Activated CD4-positive, alpha-beta T cell treated with anti-CD3 and anti-CD28 coated beads, Interleukin-2, Interleukin-6, amounts not matched to agents 100 ng/mL and 50 ng/mL, durations not matched to agents 16 hours and 8 hours (primary cell): Measurements from ENCODE around the gene ZNF362.

ENCODE experiments used
- DNase-seq: peaks from one replicate; pipeline ENCODE4 v3.0.0-alpha.2; 2020

The ZNF362 gene

DNA sequence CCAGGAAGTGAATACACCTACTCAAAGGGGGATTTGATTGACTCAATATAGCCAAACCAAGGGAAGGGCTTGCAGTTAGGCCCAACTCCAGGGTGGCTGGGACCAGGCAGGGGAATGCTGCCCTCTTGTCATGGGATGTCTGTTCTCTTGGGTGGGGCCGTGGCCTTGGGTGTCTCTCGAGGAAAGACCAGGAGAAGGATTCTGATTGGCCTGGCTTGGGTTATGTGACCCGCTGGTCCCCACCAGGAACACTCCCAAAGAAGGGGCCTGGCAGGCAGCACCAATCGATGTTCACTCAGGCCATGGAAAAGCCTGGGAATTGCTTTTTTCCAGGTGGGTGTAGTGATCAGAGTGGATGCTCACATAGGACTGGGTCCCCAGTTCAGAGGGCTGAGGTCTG is 10.1 kb upstream of the ZNF362 start:
- DNase-seq = no peak

DNA sequence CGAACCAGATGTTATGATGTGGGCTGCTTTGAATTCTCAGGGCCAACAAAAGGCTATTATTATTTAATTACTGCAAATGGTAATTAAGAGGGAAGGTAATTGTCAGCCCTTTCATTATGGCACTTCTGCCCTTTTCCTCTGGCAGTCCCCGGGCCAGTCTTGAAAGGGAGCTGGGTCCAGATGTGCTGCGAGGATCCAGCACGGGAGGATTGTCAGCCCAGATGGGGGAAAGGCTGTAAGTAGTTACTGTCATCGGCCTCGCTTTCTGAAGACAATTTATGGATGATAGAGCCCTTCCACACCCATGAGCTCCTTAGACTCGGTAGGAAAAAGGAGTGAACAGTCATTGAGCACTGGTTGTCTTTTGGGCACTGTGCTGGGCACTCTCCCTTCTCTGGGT is 8.7 kb upstream of the ZNF362 start:
- no peak for DNase-seq

DNA sequence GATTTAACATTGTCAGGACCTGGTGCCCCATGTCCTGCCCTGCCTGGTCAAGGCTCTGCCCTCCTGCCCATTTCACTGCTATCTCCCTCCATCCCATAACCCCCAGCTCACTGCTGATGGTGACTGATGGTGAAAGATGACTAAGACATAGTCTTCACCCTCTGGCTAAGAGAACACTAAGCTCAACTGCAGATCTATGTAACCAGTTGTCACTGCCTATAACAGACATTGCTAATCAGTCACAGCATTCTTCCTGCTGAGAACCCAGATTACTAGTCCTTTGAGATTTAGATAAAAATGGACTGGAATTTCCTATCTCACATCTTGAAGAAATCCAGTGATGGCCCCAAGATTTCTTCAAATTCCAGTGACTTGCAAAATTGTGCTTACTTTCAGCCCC is 8.0 kb upstream of the ZNF362 start:
- DNase-seq = no peak

DNA sequence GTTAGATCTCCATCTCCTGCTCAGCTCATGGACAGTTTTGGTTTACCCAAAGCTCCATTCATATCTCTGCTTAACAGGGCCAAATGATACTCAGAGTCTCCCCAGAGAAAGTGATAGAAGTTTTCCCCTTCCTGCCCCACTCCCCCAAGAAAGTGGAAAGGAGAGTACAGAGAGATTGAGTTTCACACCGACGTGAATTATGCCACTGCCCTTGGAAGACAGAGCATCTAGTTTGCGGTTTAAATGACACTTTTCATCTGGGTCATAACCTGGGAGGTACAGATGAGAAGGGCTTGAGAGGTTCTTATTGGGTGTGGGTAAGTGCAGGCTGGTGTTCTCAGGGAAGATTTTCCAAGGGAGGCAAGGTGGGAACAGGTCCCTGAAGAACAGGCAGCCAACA is 6.9 kb upstream of the ZNF362 start:
- DNase-seq = no peak

DNA sequence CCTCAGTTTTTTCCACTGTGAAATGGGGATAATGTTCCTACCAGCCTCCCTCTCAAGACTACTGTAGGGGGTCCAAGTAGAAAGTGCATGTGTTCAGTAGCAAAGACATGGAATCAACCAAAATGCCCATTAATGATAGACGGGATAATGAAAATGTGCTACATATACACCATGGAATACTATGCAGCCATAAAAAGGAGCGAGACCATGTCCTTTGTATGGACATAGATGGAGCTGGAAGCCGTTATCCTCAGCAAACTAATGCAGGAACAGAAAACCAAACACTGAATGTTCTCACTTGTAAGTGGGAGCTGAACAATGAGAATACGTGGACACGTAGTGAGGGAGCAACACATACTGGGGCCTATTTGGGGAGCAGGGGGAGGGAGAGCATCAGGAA is 6.1 kb upstream of the ZNF362 start:
- no peak for DNase-seq

DNA sequence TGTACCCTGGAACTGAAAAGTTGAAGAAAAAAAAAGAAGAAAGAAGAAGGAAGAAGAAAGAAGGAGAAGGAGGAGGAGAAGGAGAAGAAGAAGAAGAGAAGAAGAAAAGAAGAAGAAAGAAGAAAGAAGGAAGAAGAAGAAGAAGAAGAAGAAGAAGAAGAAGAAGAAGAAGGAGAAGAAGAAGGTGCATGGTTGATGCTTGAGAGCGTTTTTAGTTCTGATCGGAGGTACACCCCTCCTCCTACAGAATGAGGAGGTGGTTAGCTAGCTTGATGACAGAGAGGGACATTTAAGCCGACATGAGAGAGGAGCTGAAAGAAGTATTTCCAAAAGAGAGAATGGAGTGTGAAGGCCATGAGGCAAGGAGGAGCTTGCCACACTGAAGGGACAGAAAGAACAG is 5.6 kb upstream of the ZNF362 start:
- no peak for DNase-seq

DNA sequence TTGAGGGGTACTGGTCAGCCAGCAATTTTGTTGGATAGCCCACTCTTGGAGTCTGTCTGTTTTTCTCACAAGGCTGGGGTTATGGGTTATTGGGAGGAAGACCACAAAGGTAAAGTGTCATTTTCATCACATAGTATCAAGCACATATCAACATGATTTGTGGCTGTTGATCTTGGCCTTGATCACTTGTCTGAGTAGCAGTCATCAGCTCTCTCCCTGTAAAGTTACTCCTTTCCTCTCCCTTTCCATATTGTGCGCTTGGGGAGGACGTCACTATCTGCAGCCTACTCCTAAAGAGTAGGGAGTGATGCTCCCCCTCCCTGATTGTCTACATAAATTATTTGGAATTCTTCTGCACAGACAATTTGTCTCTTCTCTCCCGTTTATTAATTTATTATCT is 1.8 kb upstream of the ZNF362 start:
- no peak for DNase-seq

DNA sequence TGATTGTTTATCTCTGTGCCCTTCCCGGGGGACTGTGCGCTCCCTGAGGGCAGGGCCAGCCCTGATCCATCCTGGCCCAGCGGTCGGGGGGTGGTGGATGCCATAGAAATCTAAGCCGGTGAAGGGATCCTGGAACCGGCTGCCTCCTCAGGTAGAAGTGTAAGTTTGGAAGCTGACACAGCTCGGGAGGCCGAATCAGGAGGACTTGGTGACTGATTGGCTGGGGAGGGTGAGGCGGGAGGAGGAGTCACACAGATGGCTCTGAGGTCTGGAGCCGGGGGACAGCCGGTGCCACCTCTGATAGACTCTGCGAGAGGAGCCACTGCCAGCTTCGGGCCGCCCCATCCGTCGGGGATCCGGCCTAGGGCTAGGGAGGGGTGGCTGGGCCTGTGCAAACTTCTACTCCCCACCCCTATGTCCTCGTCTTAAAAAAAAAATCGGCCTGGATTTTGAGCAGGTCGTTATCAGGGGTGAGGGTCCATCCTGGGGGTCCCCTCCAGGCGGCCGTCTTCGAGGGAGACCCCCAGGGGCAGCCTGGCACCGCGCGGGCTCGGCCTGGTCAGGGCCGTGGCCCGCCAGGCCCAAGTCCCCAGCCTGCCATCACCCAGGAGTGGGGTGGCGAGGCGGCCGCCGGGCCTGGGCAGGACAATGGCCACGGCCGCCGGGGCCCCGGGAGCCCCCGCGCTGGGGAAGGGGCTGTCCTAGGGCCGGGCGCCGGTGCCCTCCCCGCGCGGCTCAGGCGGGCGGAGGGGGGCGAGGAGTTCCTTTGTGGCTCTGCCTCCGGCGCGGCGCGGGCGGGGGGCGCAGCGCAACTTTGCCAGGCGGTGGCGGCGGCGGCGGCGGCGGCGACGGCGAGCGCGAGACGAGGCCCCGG is 708 bp upstream of the ZNF362 start:
- peak; percentile 64 for DNase-seq

DNA sequence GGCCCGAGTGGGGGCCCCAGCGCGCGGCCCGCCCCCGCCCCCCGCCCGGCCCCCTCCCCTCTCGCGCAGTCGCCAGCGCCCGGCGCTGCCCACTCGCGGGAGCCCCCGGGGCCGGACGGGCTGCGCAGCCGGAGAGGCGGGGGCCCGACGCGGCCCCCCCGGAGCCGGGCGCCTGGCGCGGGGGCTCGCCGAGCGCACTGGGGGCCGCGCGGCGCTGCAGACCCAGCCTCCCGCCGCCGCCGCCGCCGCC is 146 bp upstream of the ZNF362 start:
- no peak for DNase-seq

DNA sequence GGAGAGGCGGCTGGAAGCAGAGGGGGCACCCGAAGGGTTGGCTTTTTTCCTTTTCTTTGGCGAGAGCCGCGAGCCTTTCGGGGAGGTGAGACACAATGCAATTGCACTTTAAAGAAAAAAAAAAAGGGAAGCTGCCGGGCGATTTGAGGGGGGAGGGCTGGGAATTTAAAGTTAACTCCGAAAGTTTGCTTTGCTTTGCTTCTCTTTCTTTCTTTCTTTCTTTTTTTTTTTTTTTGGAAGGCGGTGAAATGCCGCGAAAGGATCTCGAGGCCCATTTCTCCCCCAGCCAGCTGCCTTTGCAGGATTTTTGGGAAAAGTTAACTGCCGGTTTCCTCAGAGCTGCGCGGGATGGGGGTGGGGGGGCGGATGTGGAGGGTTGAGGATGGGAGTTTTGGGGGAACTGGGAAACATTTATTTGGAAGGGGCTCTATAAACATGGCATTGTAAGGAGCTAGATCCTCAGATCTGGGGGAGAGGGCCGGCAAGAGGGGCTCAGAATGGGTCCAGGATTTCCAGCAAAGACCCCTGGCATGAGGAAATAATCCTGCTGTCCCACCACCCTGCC is 997 bp downstream of the ZNF362 start:
- DNase-seq = no peak

DNA sequence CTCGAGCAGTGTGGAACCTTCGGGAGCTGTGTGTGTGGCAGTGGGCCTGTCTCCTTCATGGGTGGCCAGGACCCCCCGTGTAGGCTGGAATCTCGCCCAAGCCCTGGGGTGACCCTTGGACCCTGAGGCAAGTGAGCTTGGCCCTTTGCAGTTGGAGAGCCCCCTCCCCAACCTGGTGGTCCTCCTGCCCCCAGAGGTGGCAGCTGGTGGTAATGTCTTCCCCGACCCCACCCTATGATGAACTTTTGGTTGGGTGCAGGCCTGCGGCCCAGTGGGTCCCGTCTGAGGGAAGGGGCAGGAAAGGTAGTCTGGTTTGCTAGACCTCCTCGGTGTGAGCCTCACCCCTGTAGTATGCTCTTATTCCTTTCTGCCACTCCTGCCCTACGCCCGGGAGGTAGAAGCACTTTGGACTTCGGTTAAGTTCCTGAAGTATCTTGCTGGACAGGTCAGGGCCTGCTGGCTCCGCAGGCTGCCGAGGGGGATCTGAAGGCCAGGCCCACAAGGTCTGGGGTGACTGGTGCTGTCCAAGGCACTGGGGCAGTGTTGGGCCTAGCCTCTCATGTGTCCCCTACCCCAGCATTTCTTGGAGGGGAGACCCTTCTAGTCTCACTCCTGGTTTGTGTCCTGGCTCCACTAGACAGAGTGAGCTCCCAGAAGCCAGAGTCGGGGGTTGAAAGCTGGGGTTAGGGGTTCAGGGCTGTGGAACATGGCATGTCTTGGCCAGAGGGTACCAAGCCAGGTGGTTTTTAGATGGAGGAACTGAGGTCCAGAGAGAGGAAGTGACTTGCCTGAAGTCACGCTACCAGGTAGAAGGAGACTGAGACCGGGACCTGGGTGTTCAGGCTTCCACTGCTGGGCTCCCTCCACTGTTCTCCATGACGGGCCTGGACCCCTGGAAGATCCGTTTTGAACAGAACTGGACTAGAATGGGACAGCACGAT is 1.8 kb downstream of the ZNF362 start:
- DNase-seq = no peak

DNA sequence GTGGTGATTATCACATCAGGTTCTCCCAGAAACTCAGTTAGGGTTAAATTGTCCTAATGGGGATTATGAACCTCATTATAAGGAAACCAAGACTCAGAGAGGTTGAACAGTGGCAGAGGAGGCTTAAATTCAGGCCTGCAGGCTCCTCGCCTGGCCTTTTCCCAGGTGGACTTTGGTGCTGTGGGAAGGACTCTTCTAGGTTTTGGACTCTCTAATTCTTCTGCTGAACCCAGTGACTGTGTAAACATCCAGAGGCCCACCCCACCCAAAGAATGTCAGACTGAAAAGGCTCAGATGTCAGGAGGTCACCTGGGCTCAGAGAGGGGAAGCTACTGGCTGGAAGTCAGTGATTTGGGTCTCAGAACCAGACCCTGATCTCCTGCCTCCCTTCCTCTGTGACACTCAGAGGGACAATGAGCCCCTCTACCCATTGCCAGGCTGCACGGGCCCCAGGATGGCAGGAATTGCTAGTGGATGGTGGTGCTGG is 2.5 kb downstream of the ZNF362 start:
- no peak for DNase-seq

DNA sequence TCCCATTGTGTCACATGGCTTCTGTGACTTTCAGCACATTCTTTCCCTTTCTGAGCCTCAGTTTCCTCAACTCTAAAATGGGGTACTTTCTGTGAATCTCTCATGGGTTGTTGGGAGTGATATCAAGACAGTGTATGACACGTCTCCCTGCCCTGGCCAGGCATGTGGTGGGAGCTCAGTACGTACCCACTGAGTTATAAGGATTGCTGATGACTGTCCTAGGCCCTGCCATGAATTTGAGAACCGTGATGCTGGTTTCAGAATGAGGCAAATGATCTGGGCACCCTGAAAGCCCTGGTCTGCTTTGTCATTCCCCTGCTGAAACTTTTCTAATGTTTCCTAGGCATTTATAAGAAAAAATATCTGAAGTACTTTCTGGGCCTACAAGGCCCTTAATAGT is 3.6 kb downstream of the ZNF362 start:
- DNase-seq = peak; percentile 39

DNA sequence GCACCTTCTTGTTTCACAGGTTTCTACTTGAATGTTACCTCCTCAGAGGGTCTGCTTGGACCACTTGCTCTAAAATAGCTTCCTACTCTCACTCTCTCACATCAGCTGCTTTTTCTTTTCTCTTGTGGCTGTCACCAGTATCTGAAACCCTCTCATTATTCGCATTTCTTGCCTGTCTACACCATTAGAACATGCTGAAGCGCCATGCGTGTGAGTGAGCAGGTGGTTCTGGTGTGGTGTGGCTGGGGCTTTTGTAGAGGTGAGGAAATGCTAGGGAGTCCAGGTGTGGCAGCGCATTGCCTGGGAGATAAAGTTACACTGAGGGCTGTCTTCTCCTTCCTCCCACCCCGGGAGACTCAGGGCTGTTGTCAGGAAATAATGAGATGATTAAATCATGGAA is 4.1 kb downstream of the ZNF362 start:
- DNase-seq = no peak

DNA sequence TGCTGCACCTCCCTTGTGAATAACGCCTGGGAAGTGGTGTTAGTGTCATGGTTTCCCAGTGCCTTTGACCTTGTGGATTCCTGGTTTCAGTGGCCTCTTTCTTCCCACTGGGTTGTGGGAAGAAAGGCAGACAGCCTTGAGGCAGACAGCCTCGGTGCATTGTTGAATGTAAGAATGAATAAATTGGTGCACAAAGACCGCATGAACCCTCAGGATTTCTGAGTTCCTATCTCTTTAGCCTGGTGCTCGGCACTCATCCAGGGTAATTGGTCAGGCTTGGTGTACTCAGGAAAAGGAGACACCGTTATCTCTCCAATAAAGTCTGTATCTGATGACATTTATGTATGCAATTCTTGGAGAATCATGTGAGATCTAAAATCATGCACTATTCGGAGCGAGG is 5.1 kb downstream of the ZNF362 start:
- DNase-seq = no peak

DNA sequence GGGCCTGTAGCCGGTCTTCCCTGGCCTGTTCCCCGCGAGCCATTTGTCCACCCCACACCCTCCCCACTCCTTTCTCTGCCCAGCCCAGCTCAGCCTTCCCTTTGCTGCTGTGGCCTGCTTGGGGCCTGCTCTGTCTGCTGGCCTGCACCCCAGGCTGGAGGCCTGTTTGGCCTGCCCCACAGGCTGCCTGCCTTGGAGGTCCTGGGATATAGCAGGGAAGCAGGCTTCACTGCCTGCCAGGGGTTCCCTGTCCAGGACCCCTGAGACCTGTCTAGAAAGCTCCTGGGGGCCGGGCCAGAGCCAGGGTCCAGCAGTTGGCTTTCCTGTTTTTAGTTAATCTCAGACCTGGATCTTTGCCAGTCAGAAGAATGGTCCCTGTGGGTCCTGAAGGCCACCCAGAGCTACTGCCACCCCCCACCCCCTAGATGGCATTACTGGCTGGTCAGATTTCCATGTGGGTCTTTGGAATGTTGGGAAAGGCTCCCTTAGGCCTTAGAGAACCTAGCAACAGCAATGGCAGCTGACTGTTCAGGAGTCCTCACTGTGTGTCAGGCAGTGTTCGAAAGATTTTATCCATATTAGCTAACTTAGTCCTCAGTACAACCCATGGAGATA is 7.7 kb downstream of the ZNF362 start:
- DNase-seq = no peak

DNA sequence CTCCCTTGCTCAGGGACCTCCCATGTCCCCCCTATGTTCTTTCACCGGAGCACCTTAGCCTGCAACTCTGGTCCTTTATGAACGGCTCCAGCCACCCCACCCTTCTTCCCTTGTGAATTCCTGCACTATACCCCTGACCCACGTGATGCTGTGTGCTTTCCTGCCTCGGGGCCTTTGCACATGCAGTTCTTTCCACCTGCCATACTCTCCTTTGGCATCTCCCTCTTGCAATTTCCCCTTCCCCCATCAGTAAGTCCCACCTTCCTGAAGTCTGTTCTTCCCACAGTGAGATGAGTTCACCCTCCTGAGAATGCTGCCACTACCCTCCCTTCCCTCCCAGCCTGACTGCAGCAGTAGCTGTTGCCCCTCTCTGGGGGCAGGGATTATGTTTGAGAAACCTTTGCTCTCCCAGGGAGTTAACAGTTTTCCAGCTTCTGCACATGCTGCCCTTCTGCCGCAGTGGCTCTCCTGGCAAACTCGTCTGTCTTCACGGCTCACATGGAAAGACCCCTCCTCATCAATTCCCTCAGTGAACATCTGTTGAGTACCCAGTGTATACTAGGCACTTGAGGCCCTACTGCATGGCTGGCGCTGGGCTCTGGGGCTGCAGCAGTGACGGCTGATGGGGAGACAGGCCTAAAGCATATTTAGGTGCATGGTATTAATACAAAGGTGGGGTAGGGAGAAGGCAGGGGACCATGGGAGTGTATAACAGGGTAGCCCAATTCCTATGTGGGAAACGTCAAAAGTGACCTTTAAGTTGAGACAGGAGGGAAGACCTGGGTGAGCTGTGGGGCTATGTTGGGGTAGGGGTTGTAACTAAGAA is 9.7 kb downstream of the ZNF362 start:
- DNase-seq = no peak

DNA sequence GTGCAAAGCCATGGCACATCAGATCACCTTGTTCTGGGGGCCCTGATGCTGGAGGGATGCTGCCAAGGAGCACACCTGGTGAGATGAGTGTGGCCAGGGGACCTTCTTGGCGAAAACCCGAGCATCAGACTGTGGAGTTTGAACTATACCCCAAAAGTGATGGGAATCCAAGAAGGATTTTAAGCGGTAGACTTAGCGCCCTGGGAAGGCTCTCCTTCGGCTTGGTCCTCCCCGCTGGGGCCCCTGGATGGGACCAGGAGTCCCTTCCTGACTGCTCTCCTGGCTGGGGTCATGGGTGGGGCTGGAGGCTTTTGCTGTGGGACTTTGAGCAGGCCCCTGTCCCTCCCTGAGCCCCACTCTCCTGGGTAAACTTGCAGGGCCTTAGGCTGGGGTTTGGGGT is 10.5 kb downstream of the ZNF362 start:
- DNase-seq = no peak

DNA sequence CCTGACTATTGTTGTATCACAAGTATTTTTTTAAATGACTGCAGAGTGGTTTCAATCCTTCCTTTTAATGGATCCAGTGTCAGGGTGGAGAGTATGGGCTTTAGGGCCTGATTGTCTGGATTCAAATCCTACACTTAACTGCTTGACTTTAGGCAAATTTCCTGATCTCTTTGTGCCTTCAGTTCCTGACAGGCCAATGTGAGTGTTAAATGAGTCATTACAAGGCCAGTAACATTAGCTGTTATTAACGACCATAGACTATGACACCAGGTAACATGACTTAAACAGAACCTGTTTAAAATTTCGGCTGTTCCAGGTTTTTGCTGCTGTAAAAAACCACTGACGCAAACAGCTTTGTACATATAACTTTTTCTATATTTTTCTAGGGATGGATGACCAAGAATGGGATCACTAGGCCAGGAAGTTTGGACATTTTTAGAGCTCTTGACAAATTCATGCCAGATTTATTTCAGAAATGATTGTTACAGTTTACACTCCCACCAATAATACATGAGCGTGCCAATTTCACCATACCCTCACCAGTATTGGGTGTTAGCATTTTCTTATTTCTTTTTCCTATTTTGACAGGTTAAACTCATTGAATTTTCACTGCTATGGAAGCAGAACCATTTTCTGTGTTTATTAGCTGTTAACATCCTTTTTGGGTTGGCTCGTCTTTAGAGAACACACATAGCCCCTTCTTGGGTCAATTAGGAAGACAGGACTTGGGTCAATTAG is 11.3 kb downstream of the ZNF362 start:
- no peak for DNase-seq

DNA sequence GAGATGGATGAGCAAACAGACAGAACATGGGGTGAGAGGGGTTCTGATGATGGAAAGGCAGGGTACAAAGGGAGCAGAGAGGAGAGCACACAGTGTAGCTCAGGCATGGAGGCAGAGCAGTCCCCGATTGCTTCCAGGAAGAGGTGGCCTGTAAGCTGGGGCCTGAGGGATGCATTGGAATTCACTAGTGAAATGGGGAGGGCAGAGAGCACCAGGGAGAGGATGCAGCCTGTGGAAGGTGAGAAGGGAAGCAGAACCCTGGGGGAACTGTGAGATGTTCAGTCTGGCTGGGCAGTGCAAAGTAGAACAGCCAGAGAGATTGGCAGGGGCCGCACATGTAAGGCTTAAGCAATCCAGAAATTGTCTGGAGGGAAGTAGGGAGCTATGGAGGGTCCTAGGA is 12.2 kb downstream of the ZNF362 start:
- no peak for DNase-seq

DNA sequence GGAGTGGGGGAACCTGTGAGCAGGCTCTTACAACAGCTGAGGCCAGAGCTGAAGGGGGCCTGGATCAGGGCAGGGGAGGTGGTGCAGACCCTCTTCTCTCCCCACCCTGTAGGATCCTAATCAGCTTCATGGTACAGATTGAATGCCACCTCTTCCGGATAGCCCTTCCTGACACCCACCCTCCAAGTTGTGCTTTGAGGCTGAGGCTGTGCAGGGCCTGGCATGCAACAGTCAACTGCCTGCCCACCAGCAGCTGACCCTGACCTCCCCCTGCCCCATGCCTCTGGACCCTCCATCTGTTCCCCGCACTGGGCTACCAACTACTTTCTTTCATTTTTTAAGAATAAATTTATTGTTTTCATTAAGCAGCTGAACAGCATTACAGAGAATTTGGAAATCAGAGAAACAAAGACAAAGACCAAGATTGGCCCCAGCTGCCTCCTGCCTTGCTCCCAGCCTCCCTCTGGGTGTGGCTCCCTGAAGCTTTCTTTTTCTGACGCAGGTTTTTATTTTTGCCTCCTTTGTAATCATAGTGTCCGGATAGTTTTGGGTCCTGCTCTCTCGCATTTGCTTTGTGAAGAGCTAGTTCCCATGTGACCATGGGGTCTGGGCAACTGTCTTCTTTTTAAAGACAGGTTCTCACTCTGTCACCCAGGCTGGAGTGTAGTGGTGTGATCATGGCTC is 12.8 kb downstream of the ZNF362 start:
- DNase-seq = no peak
